GM19328 (cell line): Measurements from ENCODE around the gene SORBS1.

Source experiments
- ATAC-seq: cut with Tn5 transposase; IDR thresholded peaks from one replicate; pipeline ENCODE4 v1.9.1; 2021; ENCODE audit warnings: mild to moderate bottlenecking, moderate library complexity; ENCODE audit not compliant: unreplicated experiment

The SORBS1 gene

GRCh38 chr10:95561177-95561863, at the start of gene SORBS1:
TSS of gene SORBS1 (minus strand) at chr10:95561371. CDS start at chr10:95441135, 120,236 bp downstream.
- peak; percentile 100 for ATAC-seq

DNA sequence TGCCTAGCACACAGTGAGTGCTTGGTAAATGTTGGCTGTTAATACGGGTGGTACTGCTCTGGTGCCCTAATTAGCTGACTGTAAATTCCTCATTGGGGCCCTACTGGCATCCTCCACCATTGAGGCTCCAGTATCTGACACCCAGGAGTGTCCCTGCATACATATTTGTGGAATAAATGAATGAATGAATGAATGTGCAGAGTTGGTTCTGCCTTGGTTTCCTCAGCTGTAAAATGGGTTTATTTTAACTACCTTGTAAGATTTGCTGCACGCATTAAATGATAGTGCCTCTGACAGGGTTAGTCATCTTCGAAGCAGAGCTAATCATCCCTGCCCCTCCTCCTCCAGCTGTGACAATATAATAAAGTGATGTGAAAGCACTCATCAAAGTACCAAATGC, 49.6 kb upstream of the SORBS1 start:
- ATAC-seq, result no peak

DNA sequence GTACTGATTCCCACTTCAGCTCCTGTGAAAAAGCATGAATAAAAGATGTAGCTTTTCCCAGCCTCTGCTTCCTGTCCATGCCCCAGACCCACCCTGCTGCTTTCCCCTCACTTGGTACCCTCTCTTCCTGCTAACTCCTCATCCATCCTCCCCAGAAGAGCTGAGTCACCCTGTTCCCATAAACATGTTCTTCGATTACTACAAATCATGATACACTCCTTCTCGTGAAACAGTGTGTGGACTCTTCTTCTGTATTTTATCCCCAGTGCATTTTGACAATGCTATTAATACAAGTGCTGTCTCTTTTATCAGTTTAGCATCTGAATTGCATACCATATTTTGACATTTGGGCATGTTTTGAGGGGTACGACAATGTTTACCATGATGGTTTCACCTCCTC, 45.8 kb upstream of the SORBS1 start:
- ATAC-seq, result no peak

DNA sequence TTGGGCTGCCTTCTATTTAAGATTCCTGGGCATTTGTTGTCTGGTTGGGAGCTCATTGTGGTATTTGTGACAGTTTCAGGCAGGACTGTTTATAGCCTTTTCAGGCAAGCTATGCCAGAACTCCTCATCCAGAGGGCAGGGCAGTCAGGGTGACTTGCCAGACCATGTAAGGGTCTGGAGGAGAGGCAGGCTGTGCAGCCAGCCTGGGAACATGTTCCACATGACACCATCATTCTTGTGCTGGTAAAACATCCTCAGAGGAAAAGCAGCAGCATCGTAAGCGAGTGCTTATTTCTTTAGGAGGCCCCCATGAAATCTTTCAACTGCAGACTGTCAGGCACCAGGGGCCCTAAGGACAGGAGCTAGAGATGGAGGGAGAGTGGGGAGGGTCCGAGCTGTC, 44.0 kb upstream of the SORBS1 start:
- no peak for ATAC-seq

DNA sequence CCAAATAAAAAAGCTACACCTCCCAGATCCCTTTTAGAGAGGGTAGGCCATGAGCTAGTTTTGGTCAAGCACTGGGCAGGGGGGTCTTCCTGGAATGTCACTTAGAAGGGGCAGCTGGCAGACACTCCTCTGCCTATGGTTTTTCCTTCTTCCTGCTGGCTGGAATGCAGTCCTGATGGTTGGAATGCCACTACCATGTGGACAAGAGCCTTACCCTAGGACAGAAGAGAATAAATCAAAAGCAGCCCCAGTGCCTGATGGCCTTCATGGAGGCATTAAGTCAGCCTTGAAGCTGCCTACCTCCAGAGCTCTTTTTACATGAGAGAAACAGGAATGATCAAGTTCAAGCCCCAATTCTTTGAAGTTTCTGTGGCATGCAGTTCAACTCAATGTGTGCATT, 43.5 kb upstream of the SORBS1 start:
- ATAC-seq, result no peak

GRCh38 chr10:95602382-95602781, 41.2 kb upstream of the SORBS1 start:
- no peak for ATAC-seq

DNA sequence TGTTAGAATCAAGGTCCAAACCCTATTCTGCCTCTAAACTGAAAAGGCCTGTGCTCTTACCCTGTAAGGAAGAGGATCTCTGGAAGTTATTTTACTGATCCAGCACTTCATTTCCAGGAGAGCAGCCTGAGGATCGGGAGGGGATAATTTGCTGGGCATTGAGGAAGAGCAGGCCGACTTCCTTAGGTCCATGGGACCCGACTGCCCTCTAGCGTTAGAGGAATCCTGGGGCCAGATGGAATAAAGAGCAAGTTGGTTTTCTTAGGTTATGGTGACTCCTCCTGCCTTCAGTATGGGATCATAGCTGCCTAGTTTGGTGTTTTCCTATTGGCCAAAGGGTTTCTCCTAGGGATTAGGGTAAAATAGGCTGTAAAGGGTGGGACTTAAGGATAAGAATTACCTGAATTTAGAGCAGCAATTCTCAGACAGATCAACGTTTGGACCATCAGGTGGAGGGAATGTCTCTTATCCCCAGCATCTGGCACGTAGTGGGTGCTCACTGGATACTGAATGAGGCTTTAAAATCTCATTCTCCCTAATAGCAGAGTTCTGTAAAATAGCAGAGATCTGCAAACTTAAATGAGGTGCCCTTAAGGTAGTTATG, 40.0 kb upstream of the SORBS1 start:
- no peak for ATAC-seq

- no peak for ATAC-seq
Observed at GRCh38 chr10:95600158-95600557, 39.0 kb upstream of the SORBS1 start.

DNA sequence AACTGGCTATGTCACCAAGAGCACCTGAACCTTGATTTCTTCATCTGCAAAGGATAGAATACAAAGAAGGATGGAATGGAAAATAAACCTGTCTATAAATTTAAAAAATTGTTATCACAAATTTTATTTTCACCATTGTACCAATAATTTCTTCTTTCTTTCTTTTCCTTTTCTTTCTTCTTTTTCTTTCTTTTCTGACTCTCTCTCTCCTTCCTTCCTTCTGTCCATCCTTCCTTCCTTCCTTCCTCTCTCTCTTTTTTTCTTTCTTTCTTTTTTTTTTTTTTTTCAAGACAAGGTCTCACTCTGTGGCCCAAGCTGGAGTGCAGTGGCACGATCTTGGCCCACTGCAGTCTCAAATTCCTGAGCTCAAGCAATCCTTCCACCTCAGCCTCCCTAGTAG, 36.6 kb upstream of the SORBS1 start:
- no peak for ATAC-seq

- ATAC-seq, result no peak
Observed at GRCh38 chr10:95588025-95588424, 26.9 kb upstream of the SORBS1 start.

DNA sequence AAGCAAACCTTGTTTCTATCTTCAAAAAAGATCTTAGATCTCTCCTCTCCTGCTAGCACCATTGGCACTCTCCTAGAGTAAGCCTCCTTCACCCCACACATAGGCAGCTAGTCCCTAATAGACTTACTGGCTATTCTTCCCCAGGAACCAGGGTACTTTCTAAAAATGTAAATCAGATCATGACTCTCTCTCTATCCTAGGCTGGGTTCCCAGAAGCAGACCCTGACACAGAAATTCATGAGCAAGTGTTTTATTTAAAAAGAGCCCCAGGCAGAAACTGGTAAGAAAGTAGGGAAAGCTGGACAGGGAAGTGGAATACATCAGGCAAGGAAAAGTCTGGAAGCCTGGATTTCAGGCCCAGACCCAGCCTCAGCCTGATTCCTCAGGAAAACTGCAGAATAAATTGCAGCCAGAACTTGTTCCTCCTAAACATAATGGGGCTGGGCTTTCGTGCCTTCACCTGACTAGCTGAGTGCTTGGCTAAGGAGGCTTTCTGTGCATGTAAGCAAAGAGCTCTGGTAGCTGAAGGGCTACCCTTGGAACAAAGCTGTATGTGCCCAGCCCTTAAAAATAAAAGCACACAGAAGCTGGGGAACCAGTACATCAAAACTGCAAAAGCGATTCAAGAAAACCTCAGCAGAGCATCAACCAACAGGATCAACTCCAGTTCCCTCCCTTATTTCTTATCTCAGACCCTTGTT, 18.8 kb upstream of the SORBS1 start:
- no peak for ATAC-seq

DNA sequence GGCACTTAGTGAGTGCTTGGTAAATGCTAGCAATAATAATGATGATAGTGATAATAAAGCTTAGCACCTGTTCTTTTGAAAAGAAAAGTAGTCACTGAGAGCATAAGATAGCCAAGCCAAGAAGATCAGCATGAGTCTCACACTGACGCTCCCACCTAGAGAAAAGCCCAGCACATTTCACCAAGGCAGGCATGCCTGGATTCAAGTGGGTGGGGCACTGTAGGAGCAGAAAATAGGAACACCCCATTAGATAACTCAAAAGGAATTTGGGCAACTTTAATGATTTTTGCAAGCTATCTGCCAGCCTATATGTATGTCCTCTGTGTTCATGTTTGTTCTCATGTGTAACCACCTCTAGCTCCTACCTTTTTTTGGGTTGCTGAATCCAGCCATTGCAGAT, 18.1 kb upstream of the SORBS1 start:
- no peak for ATAC-seq

DNA sequence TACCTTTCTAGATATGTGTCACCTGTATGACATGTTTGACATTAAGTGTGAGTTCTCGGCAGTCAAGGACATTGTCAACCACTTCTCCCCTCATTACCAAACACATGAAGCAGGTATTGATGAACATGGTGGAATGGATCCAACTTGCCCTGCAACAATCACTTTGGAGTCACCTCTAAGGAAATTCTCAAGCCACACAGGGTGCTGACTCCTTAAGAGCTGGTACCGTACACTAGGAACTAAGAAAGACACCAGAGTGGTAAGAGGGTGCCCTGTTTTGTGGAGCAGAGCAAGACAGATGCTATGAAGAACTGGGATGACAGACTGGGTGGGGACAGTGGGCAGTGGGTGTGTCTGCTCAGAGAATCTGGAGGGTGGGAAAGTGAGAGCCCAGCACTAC, 17.4 kb upstream of the SORBS1 start:
- no peak for ATAC-seq

GRCh38 chr10:95574649-95575365, 13.6 kb upstream of the SORBS1 start:
- ATAC-seq, result no peak

- ATAC-seq, result no peak
Observed at GRCh38 chr10:95573964-95574604, 12.9 kb upstream of the SORBS1 start.

- no peak for ATAC-seq
Observed at GRCh38 chr10:95573527-95573926, 12.4 kb upstream of the SORBS1 start.

- ATAC-seq, result no peak
Observed at GRCh38 chr10:95572131-95572820, 11.1 kb upstream of the SORBS1 start.

- no peak for ATAC-seq
Observed at GRCh38 chr10:95571390-95571789, 10.2 kb upstream of the SORBS1 start.

DNA sequence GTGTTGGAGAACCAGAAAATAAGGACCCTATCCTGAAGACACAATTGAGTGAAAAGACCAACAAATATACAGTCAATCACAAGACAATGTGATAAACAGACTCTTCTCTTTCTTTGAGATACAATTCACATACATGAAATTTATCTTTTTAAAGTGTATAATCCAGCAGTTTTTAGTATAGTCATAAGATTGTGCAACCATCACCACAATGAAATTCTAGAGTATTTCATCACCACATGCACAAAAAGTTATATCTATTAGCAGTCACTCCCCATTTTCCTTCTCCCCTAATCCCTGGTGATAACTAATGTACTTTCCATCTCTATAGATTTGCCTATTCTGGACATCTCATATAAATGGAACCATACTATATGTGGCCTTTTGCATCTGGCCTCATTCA, 8.2 kb upstream of the SORBS1 start:
- ATAC-seq, result no peak

- ATAC-seq, result no peak
Observed at GRCh38 chr10:95567903-95568630, 6.9 kb upstream of the SORBS1 start.
